PC-9 (cell line): Measurements from ENCODE around the gene SPART. TPM values are rescaled to one million over a fixed set of nuclear protein-coding genes. Genes with fewer than 3 reads are reported as not detected.

ENCODE experiments used
- BruUV-seq: library from RNA; stranded (reverse); fragments of 400-500 nt; replicated peaks from 2 replicates; lab custom pipeline; 2021; lab: Mats Ljungman, UMichigan
- CTCF ChIA-PET: fragments of 300-600 bp; sonication (Branson Sonifier 250); formaldehyde crosslinking; loops from one replicate; lab custom pipeline; 2022; ENCODE audit warnings: antibody characterized with exemption; lab: Charles Lee
- POLR2A ChIA-PET: fragments of 300-600 bp; sonication (Branson Sonifier 250); formaldehyde crosslinking; loops from one replicate; lab custom pipeline; 2022; ENCODE audit warnings: antibody characterized with exemption; ENCODE audit not compliant: unreplicated experiment; lab: Charles Lee
- DNase-seq, 2 experiments: peaks; one replicate each; pipeline versions ENCODE4 v3.0.0 to v3.0.0-alpha.2; 2015 to 2022; ENCODE audit warnings: mixed read lengths in 1 of 2
- H2AFZ ChIP-seq: fragments of 200-600 bp; sonication (generic); 2 replicates; pipeline ENCODE4 v1.8.1; 2017; ENCODE audit warnings: antibody characterized with exemption
- H3F3A ChIP-seq: fragments of 200-600 bp; sonication (generic); 2 replicates; pipeline ENCODE4 v1.8.1; 2017; ENCODE audit warnings: antibody characterized with exemption, mild to moderate bottlenecking, low read depth; ENCODE audit not compliant: insufficient read depth
- H3K27ac ChIP-seq: fragments of 200-600 bp; sonication (generic); 2 replicates; pipeline ENCODE4 v1.6.1; 2016; ENCODE audit warnings: mixed run types
- H3K27me3 ChIP-seq: fragments of 200-600 bp; sonication (generic); 2 replicates; pipeline ENCODE4 v1.6.1; 2016; ENCODE audit warnings: low read depth, mixed run types; ENCODE audit not compliant: insufficient read depth
- H3K36me3 ChIP-seq: fragments of 200-600 bp; sonication (generic); 2 replicates; pipeline ENCODE4 v1.6.1; 2016; ENCODE audit warnings: low read depth, mixed run types
- H3K4me1 ChIP-seq: fragments of 200-600 bp; sonication (generic); replicated peaks from 2 replicates; pipeline ENCODE4 v1.6.1; 2016; ENCODE audit warnings: mixed run types; ENCODE audit not compliant: insufficient read depth
- H3K4me2 ChIP-seq: fragments of 200-600 bp; sonication (generic); 2 replicates; pipeline ENCODE4 v1.6.1; 2017; ENCODE audit warnings: mixed run types
- H3K4me3 ChIP-seq: fragments of 200-600 bp; sonication (generic); 2 replicates; pipeline ENCODE4 v1.6.1; 2016; ENCODE audit warnings: mixed run types
- H3K79me2 ChIP-seq: fragments of 200-600 bp; sonication (generic); 2 replicates; pipeline ENCODE4 v1.6.1; 2017; ENCODE audit warnings: low read depth, mixed run types
- H3K9me2 ChIP-seq: fragments of 200-600 bp; sonication (generic); 2 replicates; pipeline ENCODE4 v1.8.1; 2017; ENCODE audit warnings: mild to moderate bottlenecking; ENCODE audit not compliant: insufficient read depth
- H3K9me3 ChIP-seq: fragments of 200-600 bp; sonication (generic); 2 replicates; pipeline ENCODE4 v1.8.1; 2016; ENCODE audit warnings: low read depth; ENCODE audit not compliant: insufficient read depth
- H4K20me1 ChIP-seq: fragments of 200-600 bp; sonication (generic); 2 replicates; pipeline ENCODE4 v1.8.1; 2017; ENCODE audit not compliant: insufficient read depth
- EZH2 ChIP-seq: fragments of 200-600 bp; sonication (generic); IDR thresholded peaks from 2 replicates; pipeline ENCODE4 v1.8.0; 2017; ENCODE audit warnings: antibody characterized with exemption, low read depth
- intact Hi-C: fragments of 100-400 bp; cut with micrococcal nuclease; formaldehyde crosslinking; loops from one replicate; pipeline ENCODE4 v1.10.0; 2022; ENCODE audit not compliant: unreplicated experiment
- total RNA-seq: library from RNA; stranded (reverse); gene quantifications from 2 replicates; pipeline ENCODE4 v1.2.3, GENCODE V29; 2021
- TF ChIP-seq, protein P1 (sequence below): fragments of 200-600 bp; sonication (generic); conservative IDR thresholded peaks from 2 replicates; pipeline ENCODE4 v1.6.1; 2017; ENCODE audit warnings: mixed run types, antibody characterized with exemption, mild to moderate bottlenecking, moderate library complexity

Gene SPART
- total RNA-seq, 1 experiment from 2014 or later: 51.4 TPM

DNA sequence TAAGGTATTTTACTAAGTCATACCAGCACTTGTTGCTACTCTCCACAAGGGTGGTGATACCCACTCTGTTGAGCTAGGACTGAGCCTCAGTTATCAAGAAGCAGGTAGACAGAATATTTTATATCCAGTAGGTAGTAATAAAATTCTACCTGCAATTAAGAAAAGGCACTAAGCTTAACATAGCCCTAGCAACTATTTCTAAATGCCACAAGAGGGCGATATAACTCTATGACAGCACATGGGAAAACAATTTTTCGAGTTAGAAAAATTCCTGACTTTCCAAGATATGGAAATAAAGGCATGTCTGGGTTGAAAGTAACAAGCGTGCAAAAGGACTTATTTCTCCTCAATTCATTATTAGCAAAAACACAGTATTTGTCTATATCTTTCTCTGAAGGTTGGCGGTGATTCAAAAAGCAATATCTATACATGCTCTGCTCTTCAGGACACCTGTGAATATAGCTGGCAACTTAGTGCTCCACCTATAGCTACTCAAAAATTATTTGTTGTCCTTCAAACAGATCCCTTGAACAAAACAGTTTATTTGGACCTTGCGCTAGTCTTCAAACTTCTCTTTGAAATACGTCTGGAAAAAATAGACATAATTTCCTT, 63.3 kb downstream of the SPART start:
- Histone ChIP-seq H3K36me3 (no peaks in the 10 kb centered on the region), H3F3A (no peaks in the 10 kb centered on the region), H3K79me2 (no peaks in the 10 kb centered on the region), H2AFZ (no peak overlapping the region), H3K9me2 (no peaks in the 10 kb centered on the region), H3K27me3 (no peaks in the 10 kb centered on the region), H3K27ac (no peak overlapping the region), H4K20me1 (no peaks in the 10 kb centered on the region), H3K9me3 (no peaks in the 10 kb centered on the region), H3K4me3 (no peak overlapping the region), H3K4me2 (no peak overlapping the region), H3K4me1 (no peaks in the 10 kb centered on the region)
- no peak for TF ChIP-seq EZH2
- TF ChIP-seq, protein P1, sequence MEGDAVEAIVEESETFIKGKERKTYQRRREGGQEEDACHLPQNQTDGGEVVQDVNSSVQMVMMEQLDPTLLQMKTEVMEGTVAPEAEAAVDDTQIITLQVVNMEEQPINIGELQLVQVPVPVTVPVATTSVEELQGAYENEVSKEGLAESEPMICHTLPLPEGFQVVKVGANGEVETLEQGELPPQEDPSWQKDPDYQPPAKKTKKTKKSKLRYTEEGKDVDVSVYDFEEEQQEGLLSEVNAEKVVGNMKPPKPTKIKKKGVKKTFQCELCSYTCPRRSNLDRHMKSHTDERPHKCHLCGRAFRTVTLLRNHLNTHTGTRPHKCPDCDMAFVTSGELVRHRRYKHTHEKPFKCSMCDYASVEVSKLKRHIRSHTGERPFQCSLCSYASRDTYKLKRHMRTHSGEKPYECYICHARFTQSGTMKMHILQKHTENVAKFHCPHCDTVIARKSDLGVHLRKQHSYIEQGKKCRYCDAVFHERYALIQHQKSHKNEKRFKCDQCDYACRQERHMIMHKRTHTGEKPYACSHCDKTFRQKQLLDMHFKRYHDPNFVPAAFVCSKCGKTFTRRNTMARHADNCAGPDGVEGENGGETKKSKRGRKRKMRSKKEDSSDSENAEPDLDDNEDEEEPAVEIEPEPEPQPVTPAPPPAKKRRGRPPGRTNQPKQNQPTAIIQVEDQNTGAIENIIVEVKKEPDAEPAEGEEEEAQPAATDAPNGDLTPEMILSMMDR: peak; percentile 93
- ChIA-PET POLR2A (no interaction called here), CTCF (interaction anchor here (0.6 to 1.2 kb wide), 3 partner anchors 11 to 453 kb away, joined by 3 to 4 read pairs (median 3); no protein-coding TSS in a partner anchor)
- peak in 1 of 2 experiments; percentile 38 for DNase-seq
- intact Hi-C loops: loop anchor here (1.0 to 5.0 kb wide), 5 partner anchors 63 to 786 kb away; partner anchors contain the start of gene SPART
- BruUV-seq: no TSS peak

DNA sequence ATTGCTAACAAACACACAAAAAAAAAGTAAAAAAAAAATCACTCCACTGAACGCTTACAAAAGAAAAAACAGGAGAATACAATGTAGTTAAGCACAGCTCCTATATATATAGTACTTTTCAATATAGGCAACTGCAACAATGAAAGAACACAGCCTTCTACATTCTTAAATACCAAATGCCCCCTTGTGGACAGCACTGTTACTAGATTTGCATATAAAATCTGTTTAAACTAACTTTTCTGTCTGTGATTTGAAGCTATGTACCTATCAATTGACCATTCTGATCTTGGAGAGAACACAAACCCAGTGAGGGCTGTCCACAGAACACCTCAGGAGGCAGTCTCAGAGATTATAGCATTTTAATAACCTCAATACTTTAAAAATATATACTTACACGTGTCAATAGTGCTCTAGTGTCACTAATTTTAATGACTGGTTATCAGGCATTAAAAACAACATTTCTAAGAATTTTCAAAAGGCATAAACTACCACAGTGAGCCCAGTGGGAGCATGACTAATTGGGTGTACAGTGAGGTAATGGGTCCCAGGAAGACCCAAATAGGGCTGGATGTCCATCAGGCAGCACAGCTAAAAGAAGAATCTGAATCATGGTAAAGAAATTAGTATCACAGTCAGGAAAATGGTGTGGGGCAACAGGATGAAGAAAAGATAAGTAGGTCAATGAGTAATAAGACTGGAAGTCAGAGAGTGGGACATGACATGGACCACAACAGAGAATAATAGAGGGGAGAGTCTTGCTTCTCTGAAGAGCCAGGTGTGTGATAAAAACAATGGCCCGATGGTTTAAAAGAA, 70.8 kb downstream of the SPART start:
- intact Hi-C loops: loop anchor here (1.0 kb wide), 1 partner anchor 297 kb away; no protein-coding TSS in a partner anchor
- H3K9me2 ChIP-seq: no peaks in the 10 kb centered on the region
- POLR2A ChIA-PET: interaction anchor here (0.7 kb wide), 1 partner anchor 919 kb away, joined by 3 read pairs; no protein-coding TSS in a partner anchor
- BruUV-seq: no TSS peak
- H3K27ac ChIP-seq: no peak overlapping the region
- no peak overlapping the region for H3K4me2 ChIP-seq
- no peaks in the 10 kb centered on the region for H3K4me1 ChIP-seq
- no peaks in the 10 kb centered on the region for H3K27me3 ChIP-seq
- DNase-seq: peak in 1 of 2 experiments; percentile 48
- no peak overlapping the region for H2AFZ ChIP-seq
- CTCF ChIA-PET: interaction anchor here (0.5 to 0.6 kb wide), 2 partner anchors 15 to 568 kb away, joined by 3 read pairs; no protein-coding TSS in a partner anchor
- TF ChIP-seq, protein P1: peak; percentile 80
- no peak for TF ChIP-seq EZH2
- H3F3A ChIP-seq: no peaks in the 10 kb centered on the region
- H3K79me2 ChIP-seq: no peaks in the 10 kb centered on the region
- H4K20me1 ChIP-seq: no peaks in the 10 kb centered on the region
- H3K4me3 ChIP-seq: no peak overlapping the region
- no peaks in the 10 kb centered on the region; the same call in 1 of the 2 replicates for H3K9me3 ChIP-seq
- H3K36me3 ChIP-seq: no peaks in the 10 kb centered on the region

DNA sequence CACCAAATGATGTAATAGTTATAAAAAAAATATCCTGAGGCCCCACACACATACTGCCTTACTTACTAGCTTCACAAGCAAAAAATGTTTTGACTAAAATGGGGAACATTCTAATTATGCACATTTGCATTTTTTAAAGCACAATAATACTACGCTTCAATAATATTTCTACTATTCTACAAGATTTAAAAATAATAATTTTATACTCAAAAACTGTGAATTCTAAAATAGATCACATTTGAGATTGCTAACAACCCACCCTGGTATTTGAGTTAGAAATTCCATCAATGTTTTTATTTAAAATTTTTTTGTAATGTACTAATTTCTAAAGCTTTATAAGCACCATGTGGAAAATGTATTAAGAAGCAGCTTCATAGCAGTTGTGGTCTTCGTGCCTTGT, 72.8 kb downstream of the SPART start:
- no peaks in the 10 kb centered on the region; the same call in 1 of the 2 replicates for H3K9me3 ChIP-seq
- no peaks in the 10 kb centered on the region for H3K9me2 ChIP-seq
- no peaks in the 10 kb centered on the region for H3K27me3 ChIP-seq
- no peaks in the 10 kb centered on the region for H3K36me3 ChIP-seq
- ChIA-PET CTCF (no interaction called here), POLR2A (no interaction called here)
- H2AFZ ChIP-seq: no peak overlapping the region
- no peaks in the 10 kb centered on the region for H3K79me2 ChIP-seq
- no peak for DNase-seq
- no peaks in the 10 kb centered on the region for H3F3A ChIP-seq
- no peaks in the 10 kb centered on the region for H3K4me1 ChIP-seq
- intact Hi-C loops: no loop called here
- BruUV-seq: no TSS peak
- no peak overlapping the region for H3K27ac ChIP-seq
- H3K4me2 ChIP-seq: no peak overlapping the region
- H4K20me1 ChIP-seq: no peaks in the 10 kb centered on the region
- no peak overlapping the region for H3K4me3 ChIP-seq
- no peak for TF ChIP-seq EZH2
- TF ChIP-seq, protein P1: no peak
